PC-9 (cell line): ENCODE measurements around the gene FASN. TPM values are rescaled to one million over a fixed set of nuclear protein-coding genes. Genes with fewer than 3 reads are reported as not detected.

Experiments used
- BruUV-seq: library from RNA; stranded (reverse); fragments of 400-500 nt; replicated peaks from 2 replicates; lab custom pipeline; 2021; lab: Mats Ljungman, UMichigan
- CTCF ChIA-PET: fragments of 300-600 bp; sonication (Branson Sonifier 250); formaldehyde crosslinking; loops from one replicate; lab custom pipeline; 2022; ENCODE audit warnings: antibody characterized with exemption; lab: Charles Lee
- POLR2A ChIA-PET: fragments of 300-600 bp; sonication (Branson Sonifier 250); formaldehyde crosslinking; loops from one replicate; lab custom pipeline; 2022; ENCODE audit warnings: antibody characterized with exemption; ENCODE audit not compliant: unreplicated experiment; lab: Charles Lee
- DNase-seq, 2 experiments: peaks; one replicate each; pipeline versions ENCODE4 v3.0.0 to v3.0.0-alpha.2; 2015 to 2022; ENCODE audit warnings: mixed read lengths in 1 of 2
- H2AFZ ChIP-seq: fragments of 200-600 bp; sonication (generic); 2 replicates; pipeline ENCODE4 v1.8.1; 2017; ENCODE audit warnings: antibody characterized with exemption
- H3F3A ChIP-seq: fragments of 200-600 bp; sonication (generic); 2 replicates; pipeline ENCODE4 v1.8.1; 2017; ENCODE audit warnings: antibody characterized with exemption, mild to moderate bottlenecking, low read depth; ENCODE audit not compliant: insufficient read depth
- H3K27ac ChIP-seq: fragments of 200-600 bp; sonication (generic); 2 replicates; pipeline ENCODE4 v1.6.1; 2016; ENCODE audit warnings: mixed run types
- H3K27me3 ChIP-seq: fragments of 200-600 bp; sonication (generic); 2 replicates; pipeline ENCODE4 v1.6.1; 2016; ENCODE audit warnings: low read depth, mixed run types; ENCODE audit not compliant: insufficient read depth
- H3K36me3 ChIP-seq: fragments of 200-600 bp; sonication (generic); 2 replicates; pipeline ENCODE4 v1.6.1; 2016; ENCODE audit warnings: low read depth, mixed run types
- H3K4me1 ChIP-seq: fragments of 200-600 bp; sonication (generic); replicated peaks from 2 replicates; pipeline ENCODE4 v1.6.1; 2016; ENCODE audit warnings: mixed run types; ENCODE audit not compliant: insufficient read depth
- H3K4me2 ChIP-seq: fragments of 200-600 bp; sonication (generic); 2 replicates; pipeline ENCODE4 v1.6.1; 2017; ENCODE audit warnings: mixed run types
- H3K4me3 ChIP-seq: fragments of 200-600 bp; sonication (generic); 2 replicates; pipeline ENCODE4 v1.6.1; 2016; ENCODE audit warnings: mixed run types
- H3K79me2 ChIP-seq: fragments of 200-600 bp; sonication (generic); 2 replicates; pipeline ENCODE4 v1.6.1; 2017; ENCODE audit warnings: low read depth, mixed run types
- H3K9me2 ChIP-seq: fragments of 200-600 bp; sonication (generic); 2 replicates; pipeline ENCODE4 v1.8.1; 2017; ENCODE audit warnings: mild to moderate bottlenecking; ENCODE audit not compliant: insufficient read depth
- H3K9me3 ChIP-seq: fragments of 200-600 bp; sonication (generic); 2 replicates; pipeline ENCODE4 v1.8.1; 2016; ENCODE audit warnings: low read depth; ENCODE audit not compliant: insufficient read depth
- H4K20me1 ChIP-seq: fragments of 200-600 bp; sonication (generic); 2 replicates; pipeline ENCODE4 v1.8.1; 2017; ENCODE audit not compliant: insufficient read depth
- CTCF ChIP-seq: fragments of 200-600 bp; sonication (generic); conservative IDR thresholded peaks from 2 replicates; pipeline ENCODE4 v1.6.1; 2017; ENCODE audit warnings: mixed run types, antibody characterized with exemption, mild to moderate bottlenecking, moderate library complexity
- EZH2 ChIP-seq: fragments of 200-600 bp; sonication (generic); IDR thresholded peaks from 2 replicates; pipeline ENCODE4 v1.8.0; 2017; ENCODE audit warnings: antibody characterized with exemption, low read depth
- intact Hi-C: fragments of 100-400 bp; cut with micrococcal nuclease; formaldehyde crosslinking; loops from one replicate; pipeline ENCODE4 v1.10.0; 2022; ENCODE audit not compliant: unreplicated experiment
- total RNA-seq: library from RNA; stranded (reverse); gene quantifications from 2 replicates; pipeline ENCODE4 v1.2.3, GENCODE V29; 2021

Gene FASN
- total RNA-seq, 1 experiment from 2014 or later = 658 TPM

GRCh38 chr17:82094931-82095776, 2.9 kb downstream of the FASN start:
- Histone ChIP-seq H2AFZ (no peak overlapping the region), H3K27ac (no peak overlapping the region), H3K9me2 (no peaks in the 10 kb centered on the region), H3K4me2 (peak overlapping the region; percentile 91), H3K79me2 (peaks cover 49% of the 10 kb centered on the region), H3K4me3 (peak overlapping the region; percentile 67; the same call in 1 of the 2 replicates), H4K20me1 (peaks cover 44% of the 10 kb centered on the region), H3K9me3 (no peaks in the 10 kb centered on the region), H3K4me1 (peaks cover 12% of the 10 kb centered on the region), H3F3A (peaks cover 13% of the 10 kb centered on the region), H3K36me3 (no peaks in the 10 kb centered on the region), H3K27me3 (no peaks in the 10 kb centered on the region)
- TF ChIP-seq CTCF (no peak), EZH2 (no peak)
- ChIA-PET CTCF (no interaction called here), POLR2A (interaction anchor here (0.6 to 1.1 kb wide), 2 partner anchors 11 to 21 kb away, joined by 5 to 10 read pairs; no protein-coding TSS in a partner anchor)
- no TSS peak for BruUV-seq
- no peak for DNase-seq
- intact Hi-C loops = loop anchor here (5.0 kb wide), 1 partner anchor 58 kb away; the partner anchor contains the start of gene DCXR

GRCh38 chr17:82092995-82093751, 4.9 kb downstream of the FASN start:
- H3K4me2 ChIP-seq = no peak overlapping the region
- DNase-seq = no peak
- TF ChIP-seq EZH2 (no peak), CTCF (no peak)
- H3K79me2 ChIP-seq = peaks cover 49% of the 10 kb centered on the region
- no TSS peak for BruUV-seq
- peaks cover 46% of the 10 kb centered on the region for H4K20me1 ChIP-seq
- ChIA-PET CTCF (interaction anchor here (0.6 kb wide), 1 partner anchor 358 kb away, joined by 3 read pairs; no protein-coding TSS in a partner anchor), POLR2A (no interaction called here)
- no peaks in the 10 kb centered on the region; the same call in 1 of the 2 replicates for H3K4me1 ChIP-seq
- no peak overlapping the region for H3K27ac ChIP-seq
- no peaks in the 10 kb centered on the region for H3K9me3 ChIP-seq
- intact Hi-C loops = no loop called here
- H3K27me3 ChIP-seq = no peaks in the 10 kb centered on the region
- H3K36me3 ChIP-seq = no peaks in the 10 kb centered on the region
- H3F3A ChIP-seq = peaks cover 5% of the 10 kb centered on the region; the same call in 1 of the 2 replicates
- no peaks in the 10 kb centered on the region for H3K9me2 ChIP-seq
- H3K4me3 ChIP-seq = no peak overlapping the region
- H2AFZ ChIP-seq = no peak overlapping the region

- H2AFZ ChIP-seq = no peak overlapping the region
- ChIA-PET CTCF (interaction anchor here (0.6 kb wide), 1 partner anchor 358 kb away, joined by 3 read pairs; no protein-coding TSS in a partner anchor), POLR2A (no interaction called here)
- TF ChIP-seq EZH2 (no peak), CTCF (no peak)
- H3K4me1 ChIP-seq = no peaks in the 10 kb centered on the region; the same call in 1 of the 2 replicates
- no TSS peak for BruUV-seq
- peaks cover 46% of the 10 kb centered on the region for H4K20me1 ChIP-seq
- no peaks in the 10 kb centered on the region for H3K27me3 ChIP-seq
- no peaks in the 10 kb centered on the region for H3K9me2 ChIP-seq
- H3K4me3 ChIP-seq = no peak overlapping the region
- no peak for DNase-seq
- H3F3A ChIP-seq = peaks cover 5% of the 10 kb centered on the region; the same call in 1 of the 2 replicates
- no peaks in the 10 kb centered on the region for H3K36me3 ChIP-seq
- peaks cover 46% of the 10 kb centered on the region for H3K79me2 ChIP-seq
- no peaks in the 10 kb centered on the region for H3K9me3 ChIP-seq
- intact Hi-C loops = no loop called here
- H3K27ac ChIP-seq = no peak overlapping the region
- no peak overlapping the region for H3K4me2 ChIP-seq
Measured at GRCh38 chr17:82092628-82092994, 5.4 kb downstream of the FASN start.
